Measurements from ENCODE around the gene TMEM219.
"Not testable (repeated sequence)": the region's sequence is repeated elsewhere in the genome, so short reads cannot be mapped to it uniquely, and the experiment has no call there.

Gene TMEM219

DNA sequence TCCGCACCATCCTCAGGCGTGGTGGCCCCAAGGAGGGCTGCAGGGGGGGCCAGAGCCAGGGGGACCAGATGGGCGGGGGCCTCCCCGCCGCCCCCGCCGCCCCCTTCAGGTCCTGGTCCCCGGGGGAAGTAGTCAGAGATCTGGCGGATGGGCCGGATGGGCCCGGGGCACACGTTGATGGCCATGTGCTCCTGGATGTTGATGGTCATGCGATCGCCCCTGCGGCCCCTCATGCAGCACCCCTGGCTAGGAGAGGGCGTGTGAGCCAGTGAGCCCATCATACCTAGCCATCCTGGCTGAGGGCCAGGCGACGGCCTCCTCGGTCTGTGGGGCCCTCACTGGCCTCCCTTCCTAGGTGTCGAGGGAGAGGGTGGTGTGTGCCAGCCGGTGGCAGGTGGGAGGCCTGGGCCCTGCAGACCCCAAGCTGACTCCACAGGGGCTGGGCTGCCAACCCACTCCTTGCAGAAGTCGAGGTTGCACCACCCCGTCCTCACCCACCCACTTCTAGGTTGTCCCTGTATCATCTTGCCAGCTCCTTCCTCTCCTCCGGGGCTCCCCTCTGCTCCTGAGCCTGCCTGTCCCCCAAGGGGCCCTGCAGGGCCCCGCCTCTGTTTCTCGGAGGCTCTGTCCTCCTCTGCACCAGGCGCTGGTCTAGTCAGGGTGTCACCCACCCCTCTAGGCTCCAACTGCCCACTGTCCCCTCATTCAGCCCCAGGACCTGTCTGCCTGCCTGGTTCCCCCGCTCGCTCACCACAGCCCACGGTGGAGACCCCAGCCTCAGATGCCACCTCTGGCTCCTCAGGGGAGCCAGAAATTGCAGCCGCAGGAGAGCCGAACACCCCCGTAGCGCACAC lies 48.3 kb downstream of the TMEM219 start:
- FAIRE-seq = no peak
- TF ChIP-seq POLR2AphosphoS5 (IDR thresholded peaks at IDR 0.05; ENCODE audit: low read depth, low read length) (no peak), POLR2A (IDR thresholded peaks at IDR 0.05; ENCODE audit: low read depth, low read length) (no peak), TAF1 (IDR thresholded peaks at IDR 0.05; ENCODE audit: borderline replicate concordance, low read depth, low read length) (no peak)
- no peak for DNase-seq (ENCODE audit: insufficient read length)

DNA sequence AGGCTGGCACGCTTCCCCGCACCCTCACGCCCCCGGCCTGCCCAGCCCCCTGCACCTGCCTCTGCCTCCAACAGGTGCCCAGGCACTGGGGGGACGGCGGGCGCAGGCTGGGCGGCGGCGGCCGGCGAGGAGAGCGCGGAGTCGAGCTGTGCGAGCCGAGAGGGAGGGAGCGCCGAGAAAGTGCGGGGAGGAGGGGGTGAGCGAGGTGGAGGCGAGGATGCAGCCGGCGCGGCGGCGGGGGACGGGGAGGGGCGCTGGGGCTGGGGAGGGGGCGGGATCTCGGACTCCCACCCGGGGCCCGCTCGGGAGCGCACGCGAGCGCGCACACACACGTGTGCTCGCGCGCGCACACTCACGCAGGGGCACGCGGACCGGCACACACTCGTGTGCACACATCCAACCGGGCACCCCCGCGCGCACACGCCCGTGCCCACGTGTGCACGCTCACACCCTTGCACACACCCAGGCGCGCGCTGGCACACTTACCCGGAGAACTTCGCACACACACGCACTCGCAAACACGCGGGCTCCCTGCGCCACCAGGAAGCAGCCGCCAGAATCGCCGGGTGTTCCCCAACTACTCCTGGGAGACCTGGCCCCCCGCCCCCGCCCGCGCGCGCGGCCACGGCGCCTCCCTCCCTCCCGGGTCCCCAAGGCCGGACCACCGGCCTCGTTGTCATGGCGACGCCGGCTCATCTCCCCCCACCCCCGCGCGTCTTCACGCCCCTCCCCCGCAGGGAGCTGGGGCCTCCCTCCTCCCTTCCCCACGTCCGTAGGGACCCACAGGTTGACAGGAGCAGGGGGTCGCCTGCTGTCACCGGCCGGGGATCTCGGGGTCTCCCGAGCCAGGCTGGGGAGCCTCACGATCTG lies 49.2 kb downstream of the TMEM219 start, which contains the start of gene DOC2A:
TSS of gene DOC2A (minus strand) at position 184 of the 870 bp plus-strand sequence. CDS start 805 bp downstream, outside the sequence.
- TF ChIP-seq TAF1 (IDR thresholded peaks at IDR 0.05; ENCODE audit: borderline replicate concordance, low read depth, low read length) = no peak
- TF ChIP-seq POLR2AphosphoS5 (IDR thresholded peaks at IDR 0.05; ENCODE audit: low read depth, low read length) = no peak
- TF ChIP-seq POLR2A (IDR thresholded peaks at IDR 0.05; ENCODE audit: low read depth, low read length) = no peak
- DNase-seq (ENCODE audit: insufficient read length) = no peak
- no peak for FAIRE-seq

DNA sequence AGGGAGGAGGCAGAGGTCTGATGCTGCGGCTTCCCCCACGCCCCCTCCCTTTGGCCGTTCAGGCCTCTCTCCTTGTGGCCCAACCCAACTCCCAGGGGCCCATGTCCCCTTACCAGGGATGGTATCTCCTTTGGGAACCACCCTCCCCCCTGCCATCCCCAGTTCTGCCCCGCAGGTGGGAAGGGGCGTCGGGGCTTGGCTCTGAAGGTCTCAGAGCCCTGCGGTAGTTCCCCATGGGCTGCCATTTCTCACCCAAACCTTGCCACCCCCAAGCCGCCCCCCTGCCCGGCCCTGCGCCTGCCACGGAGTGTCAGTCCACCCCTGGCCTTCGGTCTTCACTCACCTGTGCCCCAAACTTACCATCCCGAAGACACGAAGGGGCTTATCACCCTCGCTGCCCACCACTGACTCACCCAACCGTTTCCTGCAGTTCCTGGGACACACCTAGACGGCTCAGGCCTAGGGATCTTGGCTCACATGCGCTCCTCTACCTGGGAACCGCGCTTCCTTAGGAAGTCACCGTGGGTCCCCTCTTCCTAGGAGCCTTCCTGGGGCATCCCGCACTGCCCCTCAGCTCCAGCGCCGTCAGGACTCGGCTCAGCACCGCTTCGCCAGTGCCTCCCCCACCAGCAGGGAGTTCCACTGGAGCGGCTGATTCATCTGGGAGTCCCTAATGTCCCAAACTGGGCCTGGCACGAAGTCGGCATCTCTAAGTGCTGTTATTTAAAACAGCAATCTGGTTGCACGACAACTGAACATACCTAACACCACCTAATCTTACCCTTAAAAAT lies 50.0 kb downstream of the TMEM219 start:
- TF ChIP-seq TAF1 (IDR thresholded peaks at IDR 0.05; ENCODE audit: borderline replicate concordance, low read depth, low read length) (no peak), POLR2A (IDR thresholded peaks at IDR 0.05; ENCODE audit: low read depth, low read length) (no peak), POLR2AphosphoS5 (IDR thresholded peaks at IDR 0.05; ENCODE audit: low read depth, low read length) (no peak)
- DNase-seq (ENCODE audit: insufficient read length) (no peak), FAIRE-seq (no peak)

DNA sequence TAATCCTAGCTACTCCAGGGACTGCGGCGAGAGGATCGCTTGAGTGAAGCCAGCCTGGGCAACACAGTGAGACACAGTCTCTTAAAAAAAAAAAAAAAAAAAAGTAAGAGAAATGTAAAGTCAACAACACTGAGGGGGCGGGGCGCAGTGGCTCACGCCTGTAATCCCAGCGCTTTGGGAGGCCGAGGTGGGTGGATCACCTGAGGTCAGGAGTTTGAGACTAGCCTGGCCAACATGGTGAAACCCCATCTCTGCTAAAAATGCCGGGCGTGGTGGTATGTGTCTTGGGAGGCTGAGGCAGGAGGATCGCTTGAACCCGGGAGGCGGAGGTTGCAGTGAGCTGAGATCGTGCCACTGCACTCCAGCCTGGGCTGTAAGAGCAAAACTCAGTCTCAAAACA lies 50.7 kb downstream of the TMEM219 start:
- not testable (repeated sequence) for DNase-seq (ENCODE audit: insufficient read length)

DNA sequence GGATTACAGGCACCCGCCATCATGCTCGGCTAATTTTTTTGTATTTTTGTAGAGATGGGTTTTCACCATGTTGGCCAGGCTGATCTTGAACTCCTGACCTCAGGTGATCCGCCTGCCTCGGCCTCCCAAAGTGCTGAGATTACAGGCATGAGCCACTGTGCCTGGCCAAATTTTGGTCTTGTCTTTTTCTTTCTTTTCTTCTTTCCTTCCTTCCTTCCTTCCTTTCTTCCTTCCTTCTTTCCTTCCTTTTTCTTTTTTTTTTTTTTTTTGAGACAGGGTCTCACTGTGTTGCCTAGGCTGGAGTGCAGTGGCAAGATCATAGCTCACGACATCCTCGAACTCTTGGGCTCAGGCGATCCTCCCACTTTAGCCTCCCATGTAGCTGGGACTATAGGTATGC lies 53.6 kb downstream of the TMEM219 start:
- not testable (repeated sequence) for DNase-seq (ENCODE audit: insufficient read length); FAIRE-seq

More for the DNA sequence above, 50.7 kb downstream of the TMEM219 start:
- not testable (repeated sequence) for FAIRE-seq

DNA sequence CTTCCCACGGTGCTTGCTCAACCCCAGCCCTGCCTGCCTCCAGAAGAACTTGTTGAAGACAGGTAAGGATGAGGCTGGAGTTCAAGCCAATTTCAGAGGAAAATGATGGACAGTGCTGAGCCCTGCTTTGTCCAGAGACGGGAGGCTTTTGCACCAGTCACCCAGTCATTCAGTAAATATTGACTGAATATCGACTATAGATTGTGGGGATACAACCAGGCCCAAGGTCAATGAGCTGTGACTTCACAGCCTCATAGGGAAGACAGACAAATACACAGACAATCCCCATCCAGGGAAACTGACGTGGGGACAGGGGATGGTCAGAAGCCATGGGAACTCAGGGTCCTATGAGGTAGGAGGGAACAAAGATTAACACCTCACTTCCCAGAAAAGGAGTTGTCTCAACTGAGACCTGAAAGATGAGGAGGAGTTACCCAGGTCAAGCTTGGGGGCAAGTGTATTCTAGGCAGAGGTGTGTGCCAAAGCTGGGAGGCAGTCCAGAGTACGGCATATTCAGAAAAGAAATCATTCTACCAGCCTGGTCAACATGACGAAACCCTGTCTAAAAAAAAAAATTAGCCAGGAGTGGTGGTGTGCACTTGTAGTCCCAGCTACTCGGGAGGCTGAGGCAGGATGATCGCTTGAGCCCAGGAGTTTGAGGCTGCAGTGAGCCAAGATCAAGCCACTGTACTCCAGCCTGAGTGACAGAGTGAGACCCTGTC lies 54.8 kb downstream of the TMEM219 start:
- no peak for FAIRE-seq

DNA sequence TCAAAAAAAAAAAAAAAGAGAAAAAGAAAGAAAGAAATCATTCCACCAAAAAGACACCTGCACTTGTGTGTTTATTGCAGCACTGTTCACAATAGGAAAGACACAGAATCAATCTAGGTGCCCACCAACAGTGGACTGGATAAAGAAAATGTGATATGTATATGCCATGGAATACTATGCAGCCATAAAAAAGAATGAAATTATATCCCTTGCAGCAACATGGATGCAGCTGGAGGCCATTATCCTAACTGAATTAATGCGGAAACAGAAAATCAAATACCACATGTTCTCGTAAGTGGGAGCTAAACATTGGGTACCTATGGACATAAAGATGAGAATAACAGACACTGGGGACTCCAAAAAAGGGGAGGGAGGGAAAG lies 55.4 kb downstream of the TMEM219 start:
- no peak for DNase-seq (ENCODE audit: insufficient read length)
- FAIRE-seq = no peak
- TF ChIP-seq POLR2AphosphoS5 (IDR thresholded peaks at IDR 0.05; ENCODE audit: low read depth, low read length) (no peak), POLR2A (IDR thresholded peaks at IDR 0.05; ENCODE audit: low read depth, low read length) (no peak), TAF1 (IDR thresholded peaks at IDR 0.05; ENCODE audit: borderline replicate concordance, low read depth, low read length) (no peak)

More for the DNA sequence above, 54.8 kb downstream of the TMEM219 start:
- TF ChIP-seq POLR2AphosphoS5 (IDR thresholded peaks at IDR 0.05; ENCODE audit: low read depth, low read length) (no peak), POLR2A (IDR thresholded peaks at IDR 0.05; ENCODE audit: low read depth, low read length) (no peak), TAF1 (IDR thresholded peaks at IDR 0.05; ENCODE audit: borderline replicate concordance, low read depth, low read length) (no peak)
- DNase-seq (ENCODE audit: insufficient read length) = no peak

DNA sequence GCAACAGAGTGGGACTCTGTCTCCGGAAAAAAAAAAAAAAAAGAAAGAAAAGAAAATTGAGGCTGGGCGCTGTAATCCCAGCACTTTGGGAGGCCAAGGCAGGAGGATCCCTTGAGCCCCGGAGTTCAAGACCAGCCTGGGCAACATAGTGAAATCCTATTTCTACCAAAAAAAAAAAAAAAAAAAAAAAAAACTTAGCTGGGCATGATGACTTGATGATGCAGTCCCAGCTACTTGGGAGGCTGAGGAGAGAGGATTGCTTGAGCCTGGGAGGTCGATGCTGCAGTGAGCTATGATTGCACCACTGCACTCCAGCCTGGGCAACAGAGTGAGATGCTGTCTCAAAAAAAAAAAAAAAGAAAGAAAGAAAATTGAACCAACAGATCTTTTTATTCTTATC lies 56.1 kb downstream of the TMEM219 start:
- FAIRE-seq; DNase-seq (ENCODE audit: insufficient read length): not testable (repeated sequence)

DNA sequence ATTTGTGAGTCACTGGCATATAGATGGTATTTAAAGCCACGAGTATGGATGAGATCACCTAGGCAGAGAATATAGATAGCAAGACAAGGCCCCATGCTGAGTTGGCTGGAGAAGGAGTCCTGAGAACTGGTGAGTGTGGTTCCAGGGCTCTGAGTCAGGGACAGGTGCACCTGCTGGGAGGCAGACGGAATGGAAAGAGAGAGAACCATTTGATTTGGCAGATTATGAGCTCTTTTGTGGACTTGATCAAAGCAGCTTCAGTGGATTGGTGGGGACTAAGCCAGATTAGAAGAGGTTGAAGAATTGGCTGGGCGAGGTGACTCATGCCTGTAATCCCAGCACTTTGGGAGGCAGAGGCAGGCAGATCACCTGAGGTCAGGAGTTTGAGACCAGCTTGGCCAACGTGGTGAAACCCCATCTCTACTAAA lies 56.9 kb downstream of the TMEM219 start:
- TF ChIP-seq POLR2AphosphoS5 (IDR thresholded peaks at IDR 0.05; ENCODE audit: low read depth, low read length) (no peak), POLR2A (IDR thresholded peaks at IDR 0.05; ENCODE audit: low read depth, low read length) (no peak), TAF1 (IDR thresholded peaks at IDR 0.05; ENCODE audit: borderline replicate concordance, low read depth, low read length) (no peak)
- no peak for FAIRE-seq
- no peak for DNase-seq (ENCODE audit: insufficient read length)
